CD4-positive, alpha-beta memory T cell (primary cell): ENCODE measurements around the gene DAGLB. TPM values are rescaled to one million over a fixed set of nuclear protein-coding genes. Genes with fewer than 3 reads are reported as not detected.
A peak's percentile ranks its signal among the peaks of the same experiment; 100 is the strongest.
"Not testable (repeated sequence)": the region's sequence is repeated elsewhere in the genome, so short reads cannot be mapped to it uniquely, and the experiment has no call there.

Source experiments
- CTCF ChIA-PET: fragments of 350-600 bp; sonication (Branson Sonifier 250); formaldehyde crosslinking; loops from one replicate; lab custom pipeline; 2021; ENCODE audit warnings: inconsistent platforms; ENCODE audit not compliant: partially characterized antibody; lab: Charles Lee
- POLR2A ChIA-PET: fragments of 350-600 bp; sonication (Branson Sonifier 250); formaldehyde crosslinking; loops from one replicate; lab custom pipeline; 2021; ENCODE audit not compliant: partially characterized antibody; lab: Charles Lee
- DNase-seq, 5 donors: peaks; one replicate each; pipeline versions ENCODE4 v3.0.0 to v3.0.0-alpha.2; 2020 to 2022; ENCODE audit warnings: mixed read lengths in 1 of 5
- H3K27ac ChIP-seq: one replicate; pipeline ENCODE4 v1.7.0; 2013; ENCODE audit warnings: low read depth, low read length
- H3K27me3 ChIP-seq: 2 replicates; pipeline ENCODE4 v1.7.0; 2013; ENCODE audit warnings: mild to moderate bottlenecking, low read length, moderate library complexity; ENCODE audit not compliant: insufficient read depth
- H3K36me3 ChIP-seq: 2 replicates; pipeline ENCODE4 v1.7.0; 2013; ENCODE audit warnings: mild to moderate bottlenecking, low read length, moderate library complexity; ENCODE audit not compliant: insufficient read depth
- H3K4me1 ChIP-seq: 2 replicates; pipeline ENCODE4 v1.7.0; 2013; ENCODE audit warnings: mild to moderate bottlenecking, low read length, moderate library complexity; ENCODE audit not compliant: insufficient read depth
- H3K4me3 ChIP-seq, 2 donors: one replicate each; pipeline ENCODE4 v1.7.0; 2013; ENCODE audit warnings: low read length in 2 of 2, mild to moderate bottlenecking in 1 of 2
- H3K9me3 ChIP-seq, 2 donors: one replicate each; pipeline ENCODE4 v1.7.0; 2013; ENCODE audit warnings: low read length in 2 of 2, control low read depth in 1 of 2; ENCODE audit not compliant: control insufficient read depth in 1 of 2
- H3K27ac Mint-ChIP-seq, 7 donors: one replicate each; pipeline ENCODE4 v1.8.0; 2020 to 2021; ENCODE audit warnings: mixed read lengths in 7 of 7, mild to moderate bottlenecking in 6 of 7, inconsistent platforms in 3 of 7, moderate library complexity in 3 of 7
- H3K27me3 Mint-ChIP-seq, 2 donors: one replicate each; pipeline ENCODE4 v1.8.0; 2020 to 2021; ENCODE audit warnings: mixed read lengths in 2 of 2
- H3K36me3 Mint-ChIP-seq, 2 donors: one replicate each; pipeline ENCODE4 v1.8.0; 2020 to 2021; ENCODE audit warnings: mixed read lengths in 2 of 2, inconsistent platforms in 1 of 2, mild to moderate bottlenecking in 1 of 2
- H3K4me1 Mint-ChIP-seq, 4 donors: one replicate each; pipeline ENCODE4 v1.8.0; 2020 to 2021; ENCODE audit warnings: mixed read lengths in 4 of 4, mild to moderate bottlenecking in 1 of 4
- H3K4me3 Mint-ChIP-seq, 8 donors: one replicate each; pipeline ENCODE4 v1.8.0; 2020 to 2021; ENCODE audit warnings: mixed read lengths in 8 of 8, mild to moderate bottlenecking in 7 of 8, moderate library complexity in 6 of 8, inconsistent platforms in 3 of 8
- H3K9me3 Mint-ChIP-seq, 8 donors: one replicate each; pipeline ENCODE4 v1.8.0; 2020 to 2021; ENCODE audit warnings: mixed read lengths in 8 of 8, mild to moderate bottlenecking in 5 of 8, inconsistent platforms in 3 of 8, moderate library complexity in 1 of 8
- intact Hi-C: fragments of 100-400 bp; cut with micrococcal nuclease; formaldehyde crosslinking; loops from one replicate; pipeline ENCODE4 v1.15.1; 2023
- polyA plus RNA-seq, 2 donors: library from polyadenylated mRNA; unstranded; fragments of 300-500 nt; fragmentation: Illumina TruSeq; gene quantifications; one replicate each; pipeline ENCODE4 v1.2.3, GENCODE V29; 2021
- total RNA-seq, 2 experiments: library from RNA; stranded (reverse); gene quantifications; one replicate each; pipeline ENCODE4 v1.2.3, GENCODE V29; 2021

DAGLB gene
- total and polyA plus RNA-seq, 4 experiments from 2014 or later: 5.3 to 37.0 (median 24.5) TPM

DNA sequence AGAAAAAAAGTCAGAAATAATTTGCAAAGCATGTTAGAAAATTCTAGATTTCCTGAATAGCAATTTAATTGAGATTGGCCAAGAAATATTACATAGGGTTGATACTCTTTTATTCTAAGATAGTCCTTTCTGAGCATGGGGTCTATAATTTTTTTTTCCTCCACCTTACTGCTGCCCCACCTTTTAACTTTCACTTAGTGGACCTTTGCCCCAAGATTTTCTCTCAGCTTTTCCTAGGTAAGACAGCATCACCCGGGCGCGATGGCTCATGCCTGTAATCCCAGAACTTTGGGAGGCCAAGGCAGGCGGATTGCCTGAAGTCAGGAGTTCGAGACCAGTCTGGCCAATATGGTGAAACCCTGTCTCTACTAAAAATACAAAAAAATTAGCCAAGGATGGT, 69.2 kb downstream of the DAGLB start:
- H3K27me3 ChIP-seq, CTCF ChIA-PET, H3K27me3 Mint-ChIP-seq, H3K9me3 ChIP-seq, H3K27ac ChIP-seq, intact Hi-C loops, DNase-seq, H3K36me3 ChIP-seq, H3K9me3 Mint-ChIP-seq, H3K4me3 ChIP-seq: not testable (repeated sequence)
- H3K36me3 Mint-ChIP-seq: peaks cover 0 to 33% of the 10 kb centered on the region in 2 donors
- H3K4me3 Mint-ChIP-seq: peak overlapping the region in 2 of 8 donors; percentile 1 to 57
- H3K27ac Mint-ChIP-seq: peak overlapping the region in 4 of 7 donors; percentile 7 to 91 (median 66)
- H3K4me1 ChIP-seq: peaks cover 70% of the 10 kb centered on the region
- H3K4me1 Mint-ChIP-seq: peaks cover 48 to 75% (median 63%) of the 10 kb centered on the region in 4 donors
- POLR2A ChIA-PET: interaction anchor here (0.5 kb wide), 1 partner anchor 13 kb away, joined by 3 read pairs; no protein-coding TSS in a partner anchor

DNA sequence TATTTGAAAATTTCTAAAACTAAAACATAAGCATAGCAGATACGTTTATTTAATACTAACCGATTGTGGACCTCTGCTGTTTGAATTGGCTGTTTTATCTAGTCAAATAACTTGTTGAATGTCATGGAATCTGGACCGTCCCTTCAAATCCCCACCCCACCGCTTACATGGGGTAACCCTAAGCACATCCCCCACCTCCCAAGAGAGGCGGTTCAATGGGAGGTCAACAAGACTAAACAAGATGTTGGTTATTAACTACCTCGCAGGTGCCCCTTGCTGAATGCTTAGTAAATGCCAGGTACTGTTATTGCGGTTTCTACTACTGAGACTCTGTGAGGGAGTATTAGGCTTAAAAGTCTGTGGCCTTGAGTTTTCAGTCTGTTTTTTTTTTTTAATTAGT, 70.9 kb downstream of the DAGLB start:
- H3K9me3 Mint-ChIP-seq: no peaks in the 10 kb centered on the region
- H3K4me3 ChIP-seq: no peak overlapping the region
- H3K36me3 Mint-ChIP-seq: peaks cover 0 to 29% of the 10 kb centered on the region in 2 donors
- peaks cover 38 to 59% (median 48%) of the 10 kb centered on the region in 4 donors for H3K4me1 Mint-ChIP-seq
- H3K36me3 ChIP-seq: no peaks in the 10 kb centered on the region
- H3K9me3 ChIP-seq: no peaks in the 10 kb centered on the region
- POLR2A ChIA-PET: interaction anchor here (1.0 kb wide), 1 partner anchor 20 kb away, joined by 3 read pairs; no protein-coding TSS in a partner anchor
- intact Hi-C loops: no loop called here
- no peak for DNase-seq
- H3K27ac Mint-ChIP-seq: peak overlapping the region in 6 of 7 donors; percentile 64 to 91 (median 74)
- peaks cover 60% of the 10 kb centered on the region for H3K4me1 ChIP-seq
- peak overlapping the region in 7 of 8 donors; percentile 23 to 83 (median 71) for H3K4me3 Mint-ChIP-seq
- no peaks in the 10 kb centered on the region for H3K27me3 ChIP-seq
- CTCF ChIA-PET: interaction anchor here (1.8 kb wide), 1 partner anchor 9 kb away, joined by 4 read pairs; no protein-coding TSS in a partner anchor
- H3K27ac ChIP-seq: peak overlapping the region; percentile 23
- H3K27me3 Mint-ChIP-seq: no peaks in the 10 kb centered on the region

DNA sequence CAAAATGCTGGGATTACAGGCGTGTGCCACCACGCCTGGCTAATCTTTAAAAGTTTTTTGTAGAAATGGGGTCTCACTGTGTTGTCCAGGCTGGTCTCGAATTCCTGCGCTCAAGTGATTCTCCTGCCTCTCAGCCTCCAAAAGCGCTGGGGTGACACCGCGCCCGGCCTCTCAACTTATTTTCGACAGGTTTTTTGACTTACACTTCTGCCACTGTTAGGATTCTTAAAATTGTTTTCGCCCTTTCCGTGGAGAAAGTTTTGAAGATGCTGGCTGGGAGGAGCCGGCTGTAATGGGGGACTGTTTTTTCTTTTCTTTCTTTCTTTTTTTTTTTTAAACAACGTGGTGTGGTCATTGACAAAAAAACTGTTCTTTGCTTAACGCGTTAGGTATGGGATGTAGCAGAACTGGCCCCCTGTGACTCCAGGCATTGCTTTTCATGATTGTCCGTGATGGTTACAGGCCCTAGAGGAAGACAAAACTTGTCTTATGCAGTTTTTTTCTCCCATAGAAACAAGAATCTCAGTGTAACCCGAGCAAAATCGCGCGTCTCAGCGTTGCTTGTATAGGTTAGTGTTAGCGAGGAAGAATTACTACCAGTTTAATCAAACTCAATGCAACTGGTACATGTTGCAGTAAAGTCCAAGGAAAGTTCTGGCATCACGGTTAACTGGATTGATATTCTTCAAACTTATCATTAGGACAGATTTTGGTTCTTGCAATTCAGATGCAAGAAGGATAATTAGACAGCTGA, 72.2 kb downstream of the DAGLB start:
- Histone ChIP-seq H3K4me3 (peak overlapping the region; percentile 60 to 63), H3K4me1 (peaks cover 47% of the 10 kb centered on the region), H3K36me3 (no peaks in the 10 kb centered on the region), H3K27ac (peak overlapping the region; percentile 73), H3K27me3 (no peaks in the 10 kb centered on the region), H3K9me3 (no peaks in the 10 kb centered on the region)
- H3K9me3 Mint-ChIP-seq: no peaks in the 10 kb centered on the region
- peak; percentile 40 to 61 (median 49) for DNase-seq
- peak overlapping the region; percentile 91 to 98 (median 95) for H3K27ac Mint-ChIP-seq
- CTCF ChIA-PET: interaction anchor here (1.8 kb wide), 1 partner anchor 10 kb away, joined by 4 read pairs; no protein-coding TSS in a partner anchor
- H3K27me3 Mint-ChIP-seq: no peaks in the 10 kb centered on the region
- intact Hi-C loops: no loop called here
- peak overlapping the region; percentile 84 to 96 (median 90) for H3K4me3 Mint-ChIP-seq
- peaks cover 0 to 28% of the 10 kb centered on the region in 2 donors for H3K36me3 Mint-ChIP-seq
- peaks cover 29 to 46% (median 38%) of the 10 kb centered on the region in 4 donors for H3K4me1 Mint-ChIP-seq
- POLR2A ChIA-PET: no interaction called here

- Histone ChIP-seq H3K27me3 (no peaks in the 10 kb centered on the region), H3K27ac (no peak overlapping the region), H3K4me1 (no peaks in the 10 kb centered on the region), H3K9me3 (no peaks in the 10 kb centered on the region), H3K4me3 (no peak overlapping the region), H3K36me3 (no peaks in the 10 kb centered on the region)
- ChIA-PET POLR2A (no interaction called here), CTCF (no interaction called here)
- H3K4me1 Mint-ChIP-seq: peaks cover 0 to 2% (median under 1%) of the 10 kb centered on the region in 4 donors
- no peak overlapping the region for H3K27ac Mint-ChIP-seq
- intact Hi-C loops: no loop called here
- H3K36me3 Mint-ChIP-seq: no peaks in the 10 kb centered on the region
- DNase-seq: no peak
- H3K9me3 Mint-ChIP-seq: no peaks in the 10 kb centered on the region
- no peak overlapping the region for H3K4me3 Mint-ChIP-seq
- H3K27me3 Mint-ChIP-seq: no peaks in the 10 kb centered on the region
Observed at GRCh38 chr7:6367701-6368211, 80.0 kb downstream of the DAGLB start.

DNA sequence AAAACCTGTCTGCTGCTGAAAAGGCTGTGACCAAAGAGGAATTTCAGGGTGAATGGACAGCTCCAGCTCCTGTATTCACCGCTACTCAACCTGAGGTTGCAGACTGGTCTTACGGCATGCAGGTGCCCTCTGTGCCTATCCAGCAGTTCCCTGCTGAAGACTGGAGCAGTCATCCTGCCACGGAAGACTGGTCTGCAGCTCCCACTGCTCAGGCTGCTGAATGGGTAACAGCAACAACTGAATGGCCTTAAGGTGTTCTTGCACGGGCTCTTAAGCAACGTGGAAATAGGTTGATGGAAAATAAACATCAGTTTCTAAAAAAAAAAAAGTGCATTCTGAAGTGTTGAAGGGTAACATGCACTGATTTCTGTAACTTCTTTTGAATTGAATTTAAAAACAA, 82.3 kb downstream of the DAGLB start:
- intact Hi-C loops: no loop called here
- Histone ChIP-seq H3K9me3 (no peaks in the 10 kb centered on the region), H3K36me3 (no peaks in the 10 kb centered on the region), H3K4me3 (no peak overlapping the region), H3K27me3 (no peaks in the 10 kb centered on the region), H3K27ac (no peak overlapping the region), H3K4me1 (no peaks in the 10 kb centered on the region)
- Mint-ChIP-seq H3K27ac (no peak overlapping the region), H3K9me3 (no peaks in the 10 kb centered on the region), H3K4me1 (peaks cover 0 to 3% (median 2%) of the 10 kb centered on the region in 4 donors), H3K4me3 (no peak overlapping the region), H3K36me3 (no peaks in the 10 kb centered on the region), H3K27me3 (no peaks in the 10 kb centered on the region)
- POLR2A ChIA-PET: no interaction called here
- no peak for DNase-seq
- CTCF ChIA-PET: interaction anchor here (1.1 kb wide), 1 partner anchor 41 kb away, joined by 3 read pairs; no protein-coding TSS in a partner anchor

DNA sequence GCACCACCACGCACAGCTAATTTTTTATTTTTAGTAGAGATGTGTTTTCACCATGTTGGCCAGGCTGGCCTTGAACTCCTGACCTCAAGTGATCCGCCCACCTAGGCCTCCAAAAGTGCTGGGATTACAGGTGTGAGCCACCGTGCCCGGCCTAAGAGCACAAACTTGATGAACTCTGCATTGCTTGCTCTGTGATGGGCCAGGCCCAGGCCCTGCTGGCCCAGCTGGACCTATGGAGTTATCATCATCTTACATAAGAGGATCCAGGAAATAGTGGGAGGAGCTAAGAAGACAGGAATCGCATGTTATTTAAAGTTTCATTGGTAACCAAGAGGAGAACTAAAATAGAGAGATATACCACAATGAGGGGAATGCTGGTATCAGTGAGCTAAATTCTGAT, 86.9 kb downstream of the DAGLB start:
- Mint-ChIP-seq H3K4me3 (no peak overlapping the region), H3K36me3 (no peaks in the 10 kb centered on the region), H3K27me3 (no peaks in the 10 kb centered on the region), H3K4me1 (peaks cover 0 to 3% (median 2%) of the 10 kb centered on the region in 4 donors), H3K27ac (no peak overlapping the region), H3K9me3 (no peaks in the 10 kb centered on the region)
- Histone ChIP-seq H3K4me3 (no peak overlapping the region), H3K27me3 (no peaks in the 10 kb centered on the region), H3K36me3 (no peaks in the 10 kb centered on the region), H3K27ac (no peak overlapping the region), H3K4me1 (no peaks in the 10 kb centered on the region), H3K9me3 (no peaks in the 10 kb centered on the region)
- POLR2A ChIA-PET: no interaction called here
- CTCF ChIA-PET: interaction anchor here (1.2 to 1.4 kb wide), 3 partner anchors 11 to 366 kb away, joined by 3 to 5 read pairs (median 4); no protein-coding TSS in a partner anchor
- no peak for DNase-seq
- intact Hi-C loops: no loop called here

DNA sequence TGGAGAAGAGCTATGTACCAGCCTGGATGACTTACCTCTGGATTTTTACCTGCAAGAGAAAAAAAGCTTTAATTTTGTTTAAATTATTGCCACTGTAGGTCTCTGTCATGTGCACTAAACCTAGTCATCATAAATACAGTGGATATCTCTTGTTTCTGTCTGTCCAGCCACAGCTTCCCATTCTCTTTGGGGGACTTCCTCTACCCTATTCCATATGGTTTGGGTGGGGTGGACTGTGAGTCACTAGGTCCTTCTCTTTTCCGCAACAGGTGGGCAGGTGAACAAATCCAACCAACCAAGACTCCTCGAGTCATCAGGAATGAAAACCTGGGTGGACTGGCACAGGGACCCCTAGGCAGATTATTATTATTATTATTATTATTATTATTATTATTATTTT, 88.0 kb downstream of the DAGLB start:
- Histone ChIP-seq H3K4me1 (no peaks in the 10 kb centered on the region), H3K36me3 (no peaks in the 10 kb centered on the region), H3K27me3 (no peaks in the 10 kb centered on the region), H3K4me3 (no peak overlapping the region), H3K9me3 (no peaks in the 10 kb centered on the region), H3K27ac (no peak overlapping the region)
- Mint-ChIP-seq H3K36me3 (no peaks in the 10 kb centered on the region), H3K9me3 (no peaks in the 10 kb centered on the region), H3K27me3 (no peaks in the 10 kb centered on the region), H3K4me1 (peaks cover 0 to 3% (median 2%) of the 10 kb centered on the region in 4 donors), H3K27ac (no peak overlapping the region), H3K4me3 (no peak overlapping the region)
- ChIA-PET CTCF (interaction anchor here (0.7 to 1.4 kb wide), 2 partner anchors 37 to 364 kb away, joined by 3 read pairs; no protein-coding TSS in a partner anchor), POLR2A (no interaction called here)
- DNase-seq: no peak
- intact Hi-C loops: no loop called here
